Effector CD4-positive, alpha-beta T cell (primary cell): ENCODE data around the gene DRD3.

ENCODE experiments used
- DNase-seq: peaks from one replicate; pipeline ENCODE4 v3.0.0-alpha.2; 2020

The DRD3 gene

GRCh38 chr3:114115143-114115542 lies 63.7 kb downstream of the DRD3 start:
- DNase-seq = no peak

GRCh38 chr3:114114719-114115118 lies 64.1 kb downstream of the DRD3 start:
- DNase-seq = no peak

GRCh38 chr3:114112696-114113095 lies 66.2 kb downstream of the DRD3 start:
- DNase-seq = no peak

GRCh38 chr3:114111060-114111770 lies 67.6 kb downstream of the DRD3 start:
- DNase-seq = no peak

- DNase-seq = no peak
Observed at GRCh38 chr3:114110439-114110838, 68.4 kb downstream of the DRD3 start.

- DNase-seq = no peak
Observed at GRCh38 chr3:114108137-114108536, 70.7 kb downstream of the DRD3 start.

- DNase-seq = no peak
Observed at GRCh38 chr3:114104414-114104813, 74.4 kb downstream of the DRD3 start.

- no peak for DNase-seq
Observed at GRCh38 chr3:114103858-114104257, 75.0 kb downstream of the DRD3 start.

- DNase-seq = no peak
Observed at GRCh38 chr3:114103181-114103580, 75.7 kb downstream of the DRD3 start.

GRCh38 chr3:114101101-114101500 lies 77.8 kb downstream of the DRD3 start:
- DNase-seq = no peak

- DNase-seq = no peak
Observed at GRCh38 chr3:114095796-114096195, 83.1 kb downstream of the DRD3 start.

GRCh38 chr3:114093596-114093995 lies 85.3 kb downstream of the DRD3 start:
- no peak for DNase-seq

GRCh38 chr3:114093016-114093380 lies 85.9 kb downstream of the DRD3 start:
- DNase-seq = no peak

GRCh38 chr3:114092151-114093015 lies 86.5 kb downstream of the DRD3 start:
- no peak for DNase-seq

- no peak for DNase-seq
Observed at GRCh38 chr3:114089675-114090074, 89.2 kb downstream of the DRD3 start.

GRCh38 chr3:114086356-114086755 lies 92.5 kb downstream of the DRD3 start:
- DNase-seq = no peak

- DNase-seq = no peak
Observed at GRCh38 chr3:114083112-114083511, 95.7 kb downstream of the DRD3 start.

- DNase-seq = no peak
Observed at GRCh38 chr3:114081037-114081436, 97.8 kb downstream of the DRD3 start.

GRCh38 chr3:114080201-114080600 lies 98.7 kb downstream of the DRD3 start:
- DNase-seq = no peak

GRCh38 chr3:114079761-114080160 lies 99.1 kb downstream of the DRD3 start:
- no peak for DNase-seq

- DNase-seq = no peak
Observed at GRCh38 chr3:114078126-114078525, 100.7 kb downstream of the DRD3 start.
